Body of pancreas (tissue), 4 donors: Measurements from ENCODE around the gene RBFOX2. TPM values are rescaled to one million over a fixed set of nuclear protein-coding genes. Genes with fewer than 3 reads are reported as not detected.

Experiments
- ATAC-seq: fragments of 150-250 bp; one replicate; pipeline ENCODE4 v1.9.1; 2016
- DNase-seq, 4 donors: peaks; one replicate each; pipeline ENCODE4 v3.0.0-alpha.2; 2019
- H3K27ac ChIP-seq, 4 donors: fragments of 200-600 bp; sonication (generic); 1 replicate in 3 of 4; 2 replicates in 1 of 4; pipeline versions ENCODE4 v1.5.1 to v1.6.1; 2016 to 2019; ENCODE audit warnings: mild to moderate bottlenecking in 1 of 4, mixed read lengths in 1 of 4, moderate library complexity in 1 of 4
- H3K27me3 ChIP-seq, 2 donors: fragments of 200-600 bp; sonication (generic); one replicate each; pipeline ENCODE4 v1.6.0; 2016; ENCODE audit warnings: mild to moderate bottlenecking in 1 of 2
- H3K36me3 ChIP-seq, 2 donors: fragments of 200-600 bp; sonication (generic); replicated peaks in 1 of 2; 2 replicates each; pipeline ENCODE4 v1.5.1; 2016; ENCODE audit warnings: low read depth in 2 of 2; ENCODE audit not compliant: insufficient read depth in 1 of 2
- H3K4me1 ChIP-seq: fragments of 200-600 bp; sonication (generic); one replicate; pipeline ENCODE4 v1.6.0; 2016
- H3K4me3 ChIP-seq, 2 donors: fragments of 200-600 bp; sonication (generic); 1 replicate in 1 of 2; 2 replicates in 1 of 2; pipeline ENCODE4 v1.5.1; 2016 to 2019
- H3K9me3 ChIP-seq, 3 donors: fragments of 200-600 bp; sonication (generic); 1 replicate in 2 of 3; 2 replicates in 1 of 3; pipeline ENCODE4 v1.5.1; 2016
- CTCF ChIP-seq, 7 experiments: fragments of 450-650 bp in 4 of 7; fragments of 200-600 bp in 3 of 7; sonication (generic) in 3 of 7; IDR thresholded peaks; one replicate each; pipeline ENCODE4 v1.5.1; 2016 to 2019; ENCODE audit warnings: antibody characterized with exemption in 7 of 7
- POLR2A ChIP-seq, 3 donors: fragments of 450-650 bp; IDR thresholded peaks; one replicate each; pipeline ENCODE4 v1.6.1; 2016; ENCODE audit warnings: antibody characterized with exemption in 3 of 3, mild to moderate bottlenecking in 2 of 3
- WGBS, 2 donors: methylation state at CpG; one replicate each; pipeline ENCODE4 v1.1.5; 2017; 5-methylcytosine and 5-hydroxymethylcytosine counted together
- intact Hi-C: fragments of 100-400 bp; cut with DNase I; formaldehyde crosslinking; loops from one replicate; pipeline ENCODE4 v1.15.1; 2023
- total RNA-seq, 2 donors: library from RNA; depleted of rRNA; stranded (reverse); fragments of >200 nt; gene quantifications; one replicate each; pipeline ENCODE4 v1.1.0, GENCODE V29; 2016

Gene RBFOX2
- total RNA-seq, 2 donors from 2014 or later: 28.7 to 31.1 TPM

GRCh38 chr22:35781898-35782297 lies 246.7 kb downstream of the RBFOX2 start:
- intact Hi-C loops: no loop called here
- ATAC-seq (no peak), DNase-seq (no peak)
- 89% methylated on average over 3 of the region's 3 CpGs for WGBS, 2 donors
- Histone ChIP-seq H3K4me3 (no peak overlapping the region), H3K9me3 (no peaks in the 10 kb centered on the region), H3K27me3 (no peaks in the 10 kb centered on the region), H3K27ac (no peak overlapping the region), H3K4me1 (no peaks in the 10 kb centered on the region), H3K36me3 (no peaks in the 10 kb centered on the region)
- no peak for TF ChIP-seq CTCF (IDR thresholded peaks at IDR 0.05)
- no peak for TF ChIP-seq POLR2A (IDR thresholded peaks at IDR 0.05)

- no peaks in the 10 kb centered on the region for H3K4me1 ChIP-seq
- DNase-seq: no peak
- H3K4me3 ChIP-seq: no peak overlapping the region
- no peaks in the 10 kb centered on the region for H3K9me3 ChIP-seq
- no peak for ATAC-seq
- H3K36me3 ChIP-seq: no peaks in the 10 kb centered on the region
- no peak overlapping the region for H3K27ac ChIP-seq
- no peaks in the 10 kb centered on the region for H3K27me3 ChIP-seq
- 86 to 98% methylated on average over 4 of the region's 4 CpGs for WGBS, 2 donors
- intact Hi-C loops: no loop called here
- no peak for TF ChIP-seq CTCF (IDR thresholded peaks at IDR 0.05)
- TF ChIP-seq POLR2A (IDR thresholded peaks at IDR 0.05): no peak
These were observed 251.2 kb downstream of the RBFOX2 start for GRCh38 chr22:35777335-35777975.

GRCh38 chr22:35775339-35775738 lies 253.3 kb downstream of the RBFOX2 start:
- ATAC-seq: no peak
- intact Hi-C loops: no loop called here

GRCh38 chr22:35769974-35770373 lies 258.6 kb downstream of the RBFOX2 start:
- ATAC-seq: no peak
- Histone ChIP-seq H3K4me1 (no peaks in the 10 kb centered on the region), H3K27me3 (no peaks in the 10 kb centered on the region), H3K9me3 (no peaks in the 10 kb centered on the region), H3K36me3 (no peaks in the 10 kb centered on the region), H3K4me3 (no peak overlapping the region), H3K27ac (no peak overlapping the region)
- TF ChIP-seq POLR2A (IDR thresholded peaks at IDR 0.05) (no peak), CTCF (IDR thresholded peaks at IDR 0.05) (no peak)
- intact Hi-C loops: no loop called here
- no peak for DNase-seq

More at GRCh38 chr22:35775339-35775738, 253.3 kb downstream of the RBFOX2 start:
- no peak overlapping the region for H3K4me3 ChIP-seq
- no peaks in the 10 kb centered on the region for H3K9me3 ChIP-seq
- TF ChIP-seq CTCF (IDR thresholded peaks at IDR 0.05) (no peak), POLR2A (IDR thresholded peaks at IDR 0.05) (no peak)
- no peaks in the 10 kb centered on the region for H3K4me1 ChIP-seq
- WGBS, 2 donors: 88 to 100% methylated on average over 2 of the region's 2 CpGs
- no peak overlapping the region for H3K27ac ChIP-seq
- no peaks in the 10 kb centered on the region for H3K36me3 ChIP-seq
- no peak for DNase-seq
- no peaks in the 10 kb centered on the region for H3K27me3 ChIP-seq
